Esophagus muscularis mucosa (tissue), 4 donors: ENCODE measurements around the gene EMP2. TPM values are rescaled to one million over a fixed set of nuclear protein-coding genes. Genes with fewer than 3 reads are reported as not detected.

Experiments used
- DNase-seq: peaks from one replicate; pipeline ENCODE4 v3.0.0-alpha.2; 2017; ENCODE audit errors: extremely low spot score
- H3K27ac ChIP-seq, 4 donors: fragments of 200-600 bp; sonication (generic); replicated peaks in 1 of 4; 1 replicate in 3 of 4; 2 replicates in 1 of 4; pipeline ENCODE4 v1.5.1; 2016 to 2019; ENCODE audit warnings: mild to moderate bottlenecking in 1 of 4
- H3K27me3 ChIP-seq, 4 donors: fragments of 200-600 bp; sonication (generic); one replicate each; pipeline versions ENCODE4 v1.5.1 to v1.6.0; 2016 to 2019
- H3K36me3 ChIP-seq, 4 donors: fragments of 200-600 bp; sonication (generic); one replicate each; pipeline ENCODE4 v1.5.1; 2016 to 2019
- H3K4me1 ChIP-seq, 4 donors: fragments of 200-600 bp; sonication (generic); one replicate each; pipeline ENCODE4 v1.5.1; 2016 to 2019
- H3K4me3 ChIP-seq, 4 donors: fragments of 200-600 bp; sonication (generic); 1 replicate in 2 of 4; 2 replicates in 2 of 4; pipeline ENCODE4 v1.5.1; 2016 to 2019; ENCODE audit warnings: mild to moderate bottlenecking in 4 of 4, moderate library complexity in 1 of 4
- H3K9me3 ChIP-seq, 4 donors: fragments of 200-600 bp; sonication (generic); 1 replicate in 3 of 4; 2 replicates in 1 of 4; pipeline ENCODE4 v1.5.1; 2016 to 2019
- CTCF ChIP-seq, 3 experiments: fragments of 200-600 bp in 2 of 3; fragments of 450-650 bp in 1 of 3; sonication (generic) in 2 of 3; IDR thresholded peaks; one replicate each; pipeline ENCODE4 v1.5.1; 2017 to 2019; ENCODE audit warnings: antibody characterized with exemption in 3 of 3, mild to moderate bottlenecking in 2 of 3, moderate library complexity in 1 of 3
- EP300 ChIP-seq: sonication (generic); formaldehyde crosslinking; IDR thresholded peaks from one replicate; pipeline ENCODE4 v1.6.1; 2017; ENCODE audit warnings: antibody characterized with exemption
- POLR2A ChIP-seq: fragments of 450-650 bp; IDR thresholded peaks from one replicate; pipeline ENCODE4 v1.6.1; 2017; ENCODE audit warnings: antibody characterized with exemption, moderate library complexity, mild to moderate bottlenecking, low read depth
- POLR2AphosphoS5 ChIP-seq, 2 donors: sonication (generic); formaldehyde crosslinking; IDR thresholded peaks; one replicate each; pipeline ENCODE4 v1.6.1; 2017; ENCODE audit warnings: antibody characterized with exemption in 2 of 2
- WGBS: methylation state at CpG from one replicate; pipeline ENCODE4 v1.1.5; 2018; 5-methylcytosine and 5-hydroxymethylcytosine counted together
- intact Hi-C: fragments of 100-400 bp; cut with DNase I; formaldehyde crosslinking; loops from one replicate; pipeline ENCODE4 v1.15.1; 2023
- total RNA-seq, 4 donors: library from RNA; depleted of rRNA; stranded (reverse); fragments of >200 nt; gene quantifications; one replicate each; pipeline versions ENCODE4 v1.1.0 to v1.2.1, GENCODE V29; 2016

EMP2 gene
- total RNA-seq, 4 donors from 2014 or later: 44.1 to 87.1 (median 57.3) TPM

- intact Hi-C loops: no loop called here
- Histone ChIP-seq H3K9me3 (peaks cover 0 to 8% (median 3%) of the 10 kb centered on the region in 4 donors), H3K36me3 (peaks cover 0 to 27% (median 11%) of the 10 kb centered on the region in 4 donors), H3K27ac (no peak overlapping the region), H3K27me3 (no peaks in the 10 kb centered on the region), H3K4me3 (no peak overlapping the region), H3K4me1 (peaks cover 5 to 39% (median 11%) of the 10 kb centered on the region in 4 donors)
- DNase-seq: no peak
- 89% methylated on average over 2 of the region's 2 CpGs for WGBS
- no peak for TF ChIP-seq POLR2AphosphoS5 (IDR thresholded peaks at IDR 0.05)
- no peak for TF ChIP-seq EP300
- TF ChIP-seq POLR2A: no peak
- no peak for TF ChIP-seq CTCF (IDR thresholded peaks at IDR 0.05)
These were observed 28.5 kb downstream of the EMP2 start for GRCh38 chr16:10551881-10552280.

- Histone ChIP-seq H3K27me3 (no peaks in the 10 kb centered on the region), H3K4me3 (no peak overlapping the region), H3K4me1 (peaks cover 0 to 13% (median 2%) of the 10 kb centered on the region in 4 donors), H3K9me3 (peaks cover 0 to 8% (median 3%) of the 10 kb centered on the region in 4 donors), H3K27ac (no peak overlapping the region), H3K36me3 (peaks cover 22 to 62% (median 46%) of the 10 kb centered on the region in 4 donors)
- 94% methylated on average over 1 of the region's 1 CpG for WGBS
- intact Hi-C loops: no loop called here
- DNase-seq: no peak
- no peak for TF ChIP-seq EP300
- TF ChIP-seq POLR2A: no peak
- no peak for TF ChIP-seq CTCF (IDR thresholded peaks at IDR 0.05)
- TF ChIP-seq POLR2AphosphoS5 (IDR thresholded peaks at IDR 0.05): no peak
These were observed 32.0 kb downstream of the EMP2 start for GRCh38 chr16:10548404-10548803.

GRCh38 chr16:10547708-10548107 is 32.7 kb downstream of the EMP2 start:
- Histone ChIP-seq H3K36me3 (peaks cover 28 to 69% (median 53%) of the 10 kb centered on the region in 4 donors), H3K4me3 (no peak overlapping the region), H3K27ac (no peak overlapping the region), H3K9me3 (peaks cover 0 to 8% (median 3%) of the 10 kb centered on the region in 4 donors), H3K27me3 (no peaks in the 10 kb centered on the region), H3K4me1 (peaks cover 0 to 6% (median 0%) of the 10 kb centered on the region in 4 donors)
- intact Hi-C loops: no loop called here
- no peak for DNase-seq
- 97% methylated on average over 6 of the region's 6 CpGs for WGBS
- TF ChIP-seq POLR2A (no peak), EP300 (no peak), POLR2AphosphoS5 (IDR thresholded peaks at IDR 0.05) (no peak), CTCF (IDR thresholded peaks at IDR 0.05) (no peak)

GRCh38 chr16:10543231-10543977 is 37.0 kb downstream of the EMP2 start:
- WGBS: 90% methylated on average over 16 of the region's 16 CpGs
- Histone ChIP-seq H3K4me1 (peaks cover 0 to 5% (median 0%) of the 10 kb centered on the region in 4 donors), H3K27me3 (no peaks in the 10 kb centered on the region), H3K27ac (no peak overlapping the region), H3K9me3 (peaks cover 0 to under 1% (median 0%) of the 10 kb centered on the region in 4 donors), H3K4me3 (no peak overlapping the region), H3K36me3 (peaks cover 41 to 98% (median 82%) of the 10 kb centered on the region in 4 donors)
- DNase-seq: no peak
- TF ChIP-seq POLR2AphosphoS5 (IDR thresholded peaks at IDR 0.05) (no peak), CTCF (IDR thresholded peaks at IDR 0.05) (no peak), POLR2A (no peak), EP300 (no peak)
- intact Hi-C loops: no loop called here
